K562 (cell line): ENCODE measurements around the gene PYCR2. TPM values are rescaled to one million over a fixed set of nuclear protein-coding genes. Genes with fewer than 3 reads are reported as not detected.

Experiments used
- ATAC-seq: fragments of 200-7000 bp; cut with Tn5 transposase; 3 replicates; pipeline ENCODE4 v1.9.1; 2020; ENCODE audit warnings: moderate library complexity
- BruUV-seq: library from RNA; stranded (reverse); fragments of 400-500 nt; replicated peaks from 2 replicates; lab custom pipeline; 2021; lab: Mats Ljungman, UMichigan
- CTCF ChIA-PET: fragments of 300-600 bp; formaldehyde crosslinking; extraction: SDS; loops from one replicate; lab custom pipeline; 2021; ENCODE audit warnings: low intra/inter-chr PET ratio; lab: Yijun Ruan, JAX
- POLR2A ChIA-PET: fragments of 300-600, 350-650 bp; sonication (Branson Sonifier 250); formaldehyde crosslinking; extraction: SDS; loops from one replicate; lab custom pipeline; 2021; ENCODE audit warnings: antibody characterized with exemption, inconsistent platforms; lab: Yijun Ruan, JAX
- DNase-seq, 4 experiments: peaks; one replicate each; pipeline versions ENCODE4 v3.0.0 to v3.0.0-alpha.2; 2011 to 2018; ENCODE audit warnings: low spot score in 3 of 4, mixed read lengths in 3 of 4; ENCODE audit errors: extremely low read depth in 1 of 4
- FAIRE-seq: peaks from 2 replicates; lab custom pipeline; 2011; peaks lifted over from hg19 to GRCh38; lab: Jason Lieb, UNC
- H2AFZ ChIP-seq: 2 replicates; pipeline ENCODE4 v1.6.0; 2011; ENCODE audit warnings: low read depth, low read length, control low read depth, inconsistent platforms
- H3K27ac ChIP-seq: fragments of 200-600 bp; 3 replicates; pipeline ENCODE4 v1.8.0; 2011; ENCODE audit warnings: low read depth, mild to moderate bottlenecking, control low read depth, inconsistent platforms, low read length, moderate library complexity, mixed read lengths; ENCODE audit errors: extremely low read depth
- H3K27me3 ChIP-seq, 2 experiments: fragments of 300-600 bp in 1 of 2; 2 replicates in 1 of 2; 3 replicates in 1 of 2; pipeline versions ENCODE4 v1.6.0 to v1.8.0; 2011; ENCODE audit warnings: inconsistent platforms in 2 of 2, low read length in 2 of 2, mild to moderate bottlenecking in 1 of 2, mixed read lengths in 1 of 2, moderate library complexity in 1 of 2; ENCODE audit not compliant: control insufficient read depth in 2 of 2, insufficient read depth in 2 of 2
- H3K36me3 ChIP-seq: fragments of 300-600 bp; 3 replicates; pipeline ENCODE4 v1.8.0; 2011; ENCODE audit warnings: mild to moderate bottlenecking, low read length, inconsistent platforms; ENCODE audit not compliant: control insufficient read depth, insufficient read depth
- H3K4me1 ChIP-seq, 2 experiments: fragments of 200-600 bp in 1 of 2; replicated peaks in 1 of 2; 2 replicates in 1 of 2; 3 replicates in 1 of 2; pipeline versions ENCODE4 v1.5.1 to v1.8.0; 2011; ENCODE audit warnings: inconsistent platforms in 2 of 2, low read length in 2 of 2, mild to moderate bottlenecking in 1 of 2, mixed read lengths in 1 of 2, moderate library complexity in 1 of 2; ENCODE audit not compliant: control insufficient read depth in 2 of 2, insufficient read depth in 2 of 2
- H3K4me2 ChIP-seq: 2 replicates; pipeline ENCODE4 v1.6.1; 2011; ENCODE audit warnings: low read length, control low read depth, inconsistent platforms, mixed read lengths; ENCODE audit not compliant: insufficient read depth
- H3K4me3 ChIP-seq: fragments of 200-600 bp; sonication (generic), shearing (Covaris generic); 2 replicates; pipeline ENCODE4 v1.5.1; 2016; ENCODE audit warnings: control low read depth, inconsistent platforms
- H3K79me2 ChIP-seq: fragments of 200-600 bp; 3 replicates; pipeline ENCODE4 v1.8.0; 2011; ENCODE audit warnings: low read length, inconsistent platforms; ENCODE audit not compliant: control insufficient read depth, insufficient read depth
- H3K9ac ChIP-seq, 2 experiments: 2 replicates each; pipeline versions ENCODE4 v1.6.0 to v1.6.1; 2011; ENCODE audit warnings: low read depth in 2 of 2, low read length in 2 of 2, control low read depth in 1 of 2, inconsistent platforms in 1 of 2, mild to moderate bottlenecking in 1 of 2, mixed read lengths in 1 of 2; ENCODE audit not compliant: insufficient read depth in 1 of 2
- H3K9me1 ChIP-seq: one replicate; pipeline ENCODE4 v1.6.0; 2011; ENCODE audit warnings: inconsistent platforms, mild to moderate bottlenecking, low read length, moderate library complexity; ENCODE audit not compliant: control insufficient read depth, insufficient read depth
- H3K9me3 ChIP-seq: replicated peaks from 2 replicates; pipeline ENCODE4 v1.5.1; 2011; ENCODE audit warnings: low read depth, low read length, inconsistent platforms; ENCODE audit not compliant: control insufficient read depth, insufficient read depth
- H4K20me1 ChIP-seq: replicated peaks from 2 replicates; pipeline ENCODE4 v1.6.1; 2011; ENCODE audit warnings: low read length, inconsistent platforms, mixed read lengths; ENCODE audit not compliant: control insufficient read depth, insufficient read depth
- E2F4 ChIP-seq: sonication (generic); formaldehyde crosslinking; IDR thresholded peaks from 2 replicates; pipeline ENCODE4 v1.8.0; 2022; ENCODE audit warnings: mild to moderate bottlenecking, low read depth, missing genetic modification reagents
- KDM5B ChIP-seq: fragments of 200-600 bp; sonication (generic); IDR thresholded peaks from 2 replicates; pipeline ENCODE4 v1.6.1; 2012; ENCODE audit warnings: low read depth, mild to moderate bottlenecking, moderate library complexity, low read length, control low read depth, inconsistent platforms; ENCODE audit not compliant: insufficient replicate concordance
- NFRKB ChIP-seq: fragments of 450-650 bp; IDR thresholded peaks from 2 replicates; pipeline ENCODE4 v1.6.1; 2016; ENCODE audit warnings: low read depth
- ZBTB7A ChIP-seq: IDR thresholded peaks from 2 replicates; pipeline ENCODE4 v1.6.1; 2011; ENCODE audit warnings: low read depth, mild to moderate bottlenecking, low read length, moderate library complexity, borderline replicate concordance; ENCODE audit not compliant: control insufficient read depth
- WGBS: fragments of 100-300 bp; shearing (Covaris generic); methylation state at CpG from one replicate; pipeline ENCODE4 v1.1.6; 2016; ENCODE audit warnings: low coverage, mixed read lengths; ENCODE audit not compliant: insufficient coverage; ENCODE audit errors: missing lambda C conversion rate; 5-methylcytosine and 5-hydroxymethylcytosine counted together
- in situ Hi-C: fragments of 300-500 bp; cut with MboI; formaldehyde crosslinking; loops from 4 replicates; pipeline ENCODE4 v1.15.0; 2018; ENCODE audit warnings: inconsistent platforms, mixed read lengths
- intact Hi-C: fragments of 100-400 bp; cut with micrococcal nuclease; formaldehyde crosslinking; loops from 2 replicates; pipeline ENCODE4 v1.14.2; 2022
- polyA plus RNA-seq, 8 experiments: library from polyadenylated mRNA; depleted of rRNA in 4 of 8; stranded (reverse) in 5 of 8; unstranded in 3 of 8; fragments of >200 nt; fragmentation: Nextera tagmentation in 2 of 8; fragmentation: Illumina TruSeq in 1 of 8; extraction: Ambion mirVana in 2 of 8; extraction: Trizol in 1 of 8; gene quantifications; 2 replicates each; pipeline versions ENCODE4 v1.2.1 to v1.2.3, GENCODE V29; 2011 to 2014; ENCODE audit warnings: inconsistent platforms in 1 of 8, missing spikeins in 1 of 8
- total RNA-seq, 7 experiments: library from RNA; depleted of rRNA in 6 of 7; stranded (reverse); fragments of >200 nt in 6 of 7; fragmentation: Illumina TruSeq in 2 of 7; extraction: Trizol in 2 of 7; gene quantifications; 2 replicates each; pipeline versions ENCODE4 v1.2.1 to v1.2.3, GENCODE V29; 2011 to 2021; ENCODE audit warnings: low replicate concordance in 1 of 7
- TF ChIP-seq, protein P1 (sequence below): fragments of 200-800 bp; sonication (Bioruptor generic); IDR thresholded peaks from 2 replicates; pipeline ENCODE4 v1.6.1; 2016; ENCODE audit warnings: missing genetic modification characterization, missing compliant biosample characterization

PYCR2 gene
- total and polyA plus RNA-seq, 9 of the 15 experiments (the other 6 are each of a cell fraction or from before 2014, with no cell fraction given) = 5.5 to 219 (median 127) TPM

- TF ChIP-seq, protein P1, sequence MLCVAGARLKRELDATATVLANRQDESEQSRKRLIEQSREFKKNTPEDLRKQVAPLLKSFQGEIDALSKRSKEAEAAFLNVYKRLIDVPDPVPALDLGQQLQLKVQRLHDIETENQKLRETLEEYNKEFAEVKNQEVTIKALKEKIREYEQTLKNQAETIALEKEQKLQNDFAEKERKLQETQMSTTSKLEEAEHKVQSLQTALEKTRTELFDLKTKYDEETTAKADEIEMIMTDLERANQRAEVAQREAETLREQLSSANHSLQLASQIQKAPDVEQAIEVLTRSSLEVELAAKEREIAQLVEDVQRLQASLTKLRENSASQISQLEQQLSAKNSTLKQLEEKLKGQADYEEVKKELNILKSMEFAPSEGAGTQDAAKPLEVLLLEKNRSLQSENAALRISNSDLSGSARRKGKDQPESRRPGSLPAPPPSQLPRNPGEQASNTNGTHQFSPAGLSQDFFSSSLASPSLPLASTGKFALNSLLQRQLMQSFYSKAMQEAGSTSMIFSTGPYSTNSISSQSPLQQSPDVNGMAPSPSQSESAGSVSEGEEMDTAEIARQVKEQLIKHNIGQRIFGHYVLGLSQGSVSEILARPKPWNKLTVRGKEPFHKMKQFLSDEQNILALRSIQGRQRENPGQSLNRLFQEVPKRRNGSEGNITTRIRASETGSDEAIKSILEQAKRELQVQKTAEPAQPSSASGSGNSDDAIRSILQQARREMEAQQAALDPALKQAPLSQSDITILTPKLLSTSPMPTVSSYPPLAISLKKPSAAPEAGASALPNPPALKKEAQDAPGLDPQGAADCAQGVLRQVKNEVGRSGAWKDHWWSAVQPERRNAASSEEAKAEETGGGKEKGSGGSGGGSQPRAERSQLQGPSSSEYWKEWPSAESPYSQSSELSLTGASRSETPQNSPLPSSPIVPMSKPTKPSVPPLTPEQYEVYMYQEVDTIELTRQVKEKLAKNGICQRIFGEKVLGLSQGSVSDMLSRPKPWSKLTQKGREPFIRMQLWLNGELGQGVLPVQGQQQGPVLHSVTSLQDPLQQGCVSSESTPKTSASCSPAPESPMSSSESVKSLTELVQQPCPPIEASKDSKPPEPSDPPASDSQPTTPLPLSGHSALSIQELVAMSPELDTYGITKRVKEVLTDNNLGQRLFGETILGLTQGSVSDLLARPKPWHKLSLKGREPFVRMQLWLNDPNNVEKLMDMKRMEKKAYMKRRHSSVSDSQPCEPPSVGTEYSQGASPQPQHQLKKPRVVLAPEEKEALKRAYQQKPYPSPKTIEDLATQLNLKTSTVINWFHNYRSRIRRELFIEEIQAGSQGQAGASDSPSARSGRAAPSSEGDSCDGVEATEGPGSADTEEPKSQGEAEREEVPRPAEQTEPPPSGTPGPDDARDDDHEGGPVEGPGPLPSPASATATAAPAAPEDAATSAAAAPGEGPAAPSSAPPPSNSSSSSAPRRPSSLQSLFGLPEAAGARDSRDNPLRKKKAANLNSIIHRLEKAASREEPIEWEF (CRISPR knock-in tag) = no peak
- TF ChIP-seq E2F4 (CRISPR knock-in tag) (no peak), ZBTB7A (no peak)
Measured at GRCh38 chr1:225945564-225945963, 21.5 kb upstream of the PYCR2 start (continued).

DNA sequence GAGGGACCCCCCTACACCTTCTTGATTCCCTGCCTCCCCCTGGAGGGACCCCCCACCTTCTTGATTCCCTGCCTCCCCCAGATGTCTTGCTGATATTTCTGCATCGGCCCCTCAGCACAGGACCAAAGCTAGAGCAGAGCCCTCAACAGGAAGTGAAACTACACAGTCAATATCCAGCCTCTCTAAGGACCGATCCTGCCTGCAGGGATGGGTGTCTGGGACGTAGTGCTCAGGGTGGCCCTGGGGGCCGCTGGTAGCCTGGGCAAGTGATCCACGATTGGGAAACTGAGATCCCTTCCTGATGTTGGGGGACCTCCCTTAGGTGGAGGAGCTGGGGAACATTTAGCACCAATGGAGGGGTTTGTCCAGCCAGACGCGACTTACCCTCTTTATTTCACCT, 20.9 kb upstream of the PYCR2 start:
- Histone ChIP-seq H4K20me1 (no peaks in the 10 kb centered on the region), H3K79me2 (no peaks in the 10 kb centered on the region), H3K4me2 (no peak overlapping the region), H3K9ac (no peak overlapping the region)
- no peak for ATAC-seq
- BruUV-seq = no TSS peak
- intact Hi-C loops = no loop called here
- TF ChIP-seq KDM5B (peak; percentile 26), NFRKB (no peak)
- TF ChIP-seq, all 486 proteins: peak for 1
- in situ Hi-C loops = no loop called here
- no peaks in the 10 kb centered on the region for H3K27me3 ChIP-seq
- H3K9me1 ChIP-seq = no peaks in the 10 kb centered on the region
- FAIRE-seq (no peak), DNase-seq (peak in 3 of 4 experiments; percentile 9 to 14 (median 10))
- no peaks in the 10 kb centered on the region for H3K36me3 ChIP-seq
- no peak overlapping the region for H3K27ac ChIP-seq
- H2AFZ ChIP-seq = no peak overlapping the region
- 58% methylated on average over 7 of the region's 7 CpGs for WGBS
- peaks cover 13 to 18% of the 10 kb centered on the region in 2 experiments; a peak in 4 of 5 replicates for H3K4me1 ChIP-seq
- no peaks in the 10 kb centered on the region for H3K9me3 ChIP-seq
- no peak overlapping the region for H3K4me3 ChIP-seq
- ChIA-PET CTCF (no interaction called here), POLR2A (interaction anchor here (0.8 to 2.4 kb wide), 6 partner anchors 9 to 34 kb away, joined by 3 to 10 read pairs (median 4); no protein-coding TSS in a partner anchor)
